Measurements from ENCODE around the gene KRTAP5-5.
"Not testable (repeated sequence)": the region's sequence is repeated elsewhere in the genome, so short reads cannot be mapped to it uniquely, and the experiment has no call there.

KRTAP5-5 gene

GRCh38 chr11:1607901-1608300 is 21.7 kb upstream of the KRTAP5-5 start:
- DNase-seq: not testable (repeated sequence)

- DNase-seq: no peak
Observed at GRCh38 chr11:1608363-1608762, 21.2 kb upstream of the KRTAP5-5 start, which contains the start of gene KRTAP5-3. KRTAP5-3 (minus strand) TSS chr11:1608463; CDS start chr11:1608385, 78 bp downstream.

- no peak for DNase-seq
Observed at GRCh38 chr11:1618231-1618630, 11.3 kb upstream of the KRTAP5-5 start.

DNA sequence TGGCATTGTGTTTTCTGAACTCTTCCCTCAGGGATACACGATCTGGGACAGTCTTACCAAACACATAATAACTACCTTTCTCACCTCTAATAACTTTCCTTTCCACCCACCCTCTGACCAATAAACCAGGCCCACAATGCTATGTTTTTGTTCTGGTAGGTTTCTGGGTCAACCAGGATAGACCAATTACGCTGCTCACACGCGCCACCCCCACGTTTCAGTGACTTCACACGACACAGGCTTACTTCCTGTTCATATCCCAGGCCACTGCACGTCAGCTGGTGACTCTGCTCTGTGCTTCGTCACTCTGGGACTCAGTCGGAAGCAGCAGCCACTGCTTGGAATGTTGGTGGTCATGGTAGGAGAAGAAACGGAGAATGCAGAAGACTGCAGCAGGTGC is 10.1 kb upstream of the KRTAP5-5 start:
- DNase-seq: no peak

GRCh38 chr11:1622086-1622485 is 7.5 kb upstream of the KRTAP5-5 start, which contains the start of gene KRTAP5-4:
KRTAP5-4 (minus strand) TSS chr11:1622138; CDS start chr11:1622093, 45 bp downstream.
- no peak for DNase-seq

- DNase-seq: no peak
Observed at GRCh38 chr11:1623716-1624115, 5.9 kb upstream of the KRTAP5-5 start.

- no peak for DNase-seq
Observed at GRCh38 chr11:1624621-1625020, 5.0 kb upstream of the KRTAP5-5 start.

DNA sequence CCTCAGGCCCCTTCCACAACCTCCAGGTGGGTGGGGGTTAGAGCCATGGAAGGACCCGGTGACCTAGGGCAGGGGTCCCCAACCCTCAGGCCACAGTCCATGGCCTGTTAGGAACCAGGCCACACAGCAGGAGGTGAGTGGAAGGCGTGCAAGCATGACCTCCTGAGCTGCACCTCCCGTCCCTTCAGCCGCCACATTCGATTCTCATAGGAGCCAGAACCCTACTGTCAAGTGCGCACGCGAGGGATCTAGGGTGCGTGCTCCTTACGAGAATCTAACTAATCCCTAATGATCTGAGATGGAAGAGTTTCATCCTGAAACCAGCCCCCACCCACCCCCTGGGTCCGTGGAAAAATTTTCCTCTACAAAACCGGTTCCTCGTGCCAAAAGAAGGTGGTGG is 4.0 kb upstream of the KRTAP5-5 start:
- DNase-seq: no peak

DNA sequence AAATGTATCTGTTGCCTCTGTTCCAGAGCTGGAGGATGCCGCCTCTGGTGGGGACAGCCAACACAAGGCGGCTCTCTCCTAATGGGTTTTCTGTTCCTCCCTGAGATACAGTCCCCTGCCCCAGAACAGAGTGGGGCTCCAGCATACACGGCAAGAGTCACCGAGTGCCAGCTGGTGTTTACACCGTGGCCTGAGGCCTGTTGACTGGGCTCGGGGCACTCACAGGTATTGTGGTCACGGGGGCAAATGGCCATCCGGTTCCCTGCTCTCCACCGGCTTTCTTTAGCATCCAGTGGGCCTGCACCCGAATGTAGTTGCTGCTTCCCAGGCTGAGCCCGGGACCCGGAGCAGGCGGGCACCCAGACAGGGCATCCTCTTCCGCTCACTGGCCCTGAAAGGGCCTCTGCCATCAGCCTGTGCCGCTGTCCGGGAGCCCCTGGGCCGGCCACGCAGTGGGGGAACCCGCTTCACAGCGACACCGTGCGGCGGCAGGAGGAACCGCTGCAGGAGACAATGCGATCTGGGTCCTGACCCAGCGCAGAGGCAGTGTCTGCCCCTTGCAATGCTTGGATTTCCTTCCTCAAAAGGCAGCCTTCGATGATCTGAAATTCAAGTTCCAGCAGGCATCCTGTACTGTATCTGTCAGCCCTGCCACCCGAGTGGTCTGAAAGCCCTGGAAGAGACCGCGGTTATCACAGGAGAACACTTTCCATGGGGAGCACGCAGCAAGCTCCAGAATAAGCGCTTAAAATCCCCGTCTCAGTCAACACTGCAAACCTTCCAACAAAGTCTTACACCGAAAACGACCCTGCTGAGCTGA is 859 bp upstream of the KRTAP5-5 start:
- DNase-seq: peak in 1 of 2 experiments; percentile 43

DNA sequence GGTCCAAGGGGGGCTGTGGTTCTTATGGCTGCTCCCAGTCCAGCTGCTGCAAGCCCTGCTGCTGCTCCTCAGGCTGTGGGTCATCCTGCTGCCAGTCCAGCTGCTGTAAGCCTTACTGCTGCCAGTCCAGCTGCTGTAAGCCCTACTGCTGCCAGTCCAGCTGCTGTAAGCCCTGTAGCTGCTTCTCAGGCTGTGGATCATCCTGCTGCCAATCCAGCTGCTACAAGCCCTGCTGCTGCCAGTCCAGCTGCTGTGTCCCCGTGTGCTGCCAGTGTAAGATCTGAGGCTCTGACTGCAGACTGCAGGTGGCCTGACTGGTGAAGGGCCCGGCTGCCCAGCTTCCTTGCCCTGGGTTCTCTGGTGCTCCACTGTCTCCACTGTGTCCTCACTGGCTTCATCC is 696 bp downstream of the KRTAP5-5 start:
- peak in 1 of 2 experiments; percentile 17 for DNase-seq

DNA sequence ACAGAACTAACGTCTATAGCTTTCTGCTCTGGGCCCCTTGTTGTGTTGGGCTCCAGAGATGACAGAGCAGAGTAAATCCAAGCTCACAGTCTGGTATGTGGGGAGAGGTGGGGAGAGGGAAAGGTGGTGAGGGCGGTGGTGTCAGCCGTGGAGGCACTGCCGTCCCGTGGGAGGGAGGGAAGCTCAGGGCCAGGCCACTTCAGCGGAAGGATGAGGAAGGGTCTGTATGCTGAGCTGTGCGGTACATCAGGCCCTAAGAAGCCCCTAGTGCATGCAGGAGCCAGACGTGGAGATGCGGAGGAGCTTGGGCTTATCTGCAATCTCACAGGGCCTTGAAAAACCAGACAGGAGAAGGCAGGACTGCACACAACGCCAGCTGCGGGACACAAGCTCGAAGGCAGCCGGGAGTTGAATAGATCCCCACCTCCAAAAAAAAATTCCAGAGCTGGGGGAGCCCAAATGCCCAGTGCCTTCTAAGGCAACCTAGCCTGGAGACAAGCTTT is 1.5 kb downstream of the KRTAP5-5 start:
- DNase-seq: no peak

GRCh38 chr11:1632053-1632714 is 2.6 kb downstream of the KRTAP5-5 start:
- no peak for DNase-seq

GRCh38 chr11:1633864-1634263 is 4.3 kb downstream of the KRTAP5-5 start:
- no peak for DNase-seq

DNA sequence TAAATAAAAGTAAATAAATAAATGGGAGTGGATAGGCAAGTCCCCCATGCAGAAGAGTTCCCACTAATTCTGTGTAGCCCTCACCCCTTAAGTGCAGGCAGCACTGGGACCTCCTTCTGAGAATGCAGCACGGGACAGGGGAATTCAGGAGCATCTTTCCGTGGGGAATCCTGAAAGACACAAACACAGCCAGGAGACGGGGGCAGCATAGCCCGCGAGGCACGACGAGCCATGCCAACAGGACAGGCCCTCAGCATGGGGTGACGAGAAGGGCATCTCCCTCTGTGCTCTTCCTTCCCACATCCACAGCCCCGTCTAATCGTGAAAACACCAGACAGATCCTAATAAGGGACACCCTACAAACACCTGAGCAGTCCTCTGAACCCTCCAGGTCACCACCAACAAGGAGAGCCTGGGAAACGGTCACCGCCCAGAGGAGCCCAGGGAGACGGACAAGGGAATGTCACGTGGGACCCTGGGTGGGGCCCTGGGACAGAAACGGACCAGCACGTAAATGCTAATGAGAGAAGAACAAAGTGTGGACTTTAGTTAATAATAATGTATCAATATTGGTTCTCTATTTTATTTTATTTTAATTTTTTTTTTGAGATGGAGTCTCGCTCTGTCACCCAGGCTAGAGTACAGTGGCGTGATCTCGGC is 6.8 kb downstream of the KRTAP5-5 start:
- no peak for DNase-seq

- DNase-seq: no peak
Observed at GRCh38 chr11:1637628-1638027, 8.1 kb downstream of the KRTAP5-5 start.

DNA sequence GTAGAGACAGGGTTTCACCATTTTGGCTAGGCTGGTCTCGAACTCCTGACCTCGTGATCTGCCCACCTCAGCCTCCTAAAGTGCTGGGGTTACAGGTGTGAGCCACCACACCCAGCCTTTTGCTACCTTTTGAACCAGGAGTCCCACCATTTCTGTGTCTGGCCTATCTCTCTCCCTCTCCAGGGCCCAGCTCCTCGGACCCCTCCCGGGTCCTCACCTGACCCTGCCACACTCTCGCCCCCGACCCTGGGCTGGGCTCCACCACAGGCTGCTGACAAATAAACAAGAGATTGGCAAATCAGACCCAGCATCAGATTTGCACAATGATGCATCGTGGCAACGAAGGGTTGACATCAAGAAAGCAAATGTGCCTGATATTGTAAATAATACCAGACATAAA is 8.8 kb downstream of the KRTAP5-5 start:
- no peak for DNase-seq

DNA sequence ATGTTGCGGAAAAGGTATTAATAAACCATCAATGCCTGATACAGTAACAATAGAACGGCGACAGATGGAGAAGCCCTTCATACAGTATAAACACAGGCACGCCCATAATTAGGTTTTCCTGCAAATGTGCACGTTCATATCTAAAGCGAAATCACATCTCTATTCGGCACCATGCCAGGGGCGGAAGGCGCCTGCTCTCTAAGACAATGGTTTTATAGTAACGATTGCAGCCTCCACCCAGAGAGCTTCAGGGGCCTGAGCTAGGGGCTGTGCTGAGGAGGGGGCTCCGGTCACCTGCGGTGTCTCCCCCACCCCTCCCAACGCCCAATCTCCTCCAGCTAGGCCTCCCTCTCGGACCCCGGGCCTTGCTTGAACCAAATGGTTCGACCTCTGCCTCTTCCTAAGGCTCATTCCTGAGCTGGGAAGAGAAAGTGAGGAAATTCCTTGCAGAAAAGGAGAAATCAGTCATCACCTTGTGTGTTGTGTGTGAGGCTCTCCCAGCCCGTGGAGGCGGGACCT is 9.6 kb downstream of the KRTAP5-5 start:
- peak; percentile 61 to 94 for DNase-seq

DNA sequence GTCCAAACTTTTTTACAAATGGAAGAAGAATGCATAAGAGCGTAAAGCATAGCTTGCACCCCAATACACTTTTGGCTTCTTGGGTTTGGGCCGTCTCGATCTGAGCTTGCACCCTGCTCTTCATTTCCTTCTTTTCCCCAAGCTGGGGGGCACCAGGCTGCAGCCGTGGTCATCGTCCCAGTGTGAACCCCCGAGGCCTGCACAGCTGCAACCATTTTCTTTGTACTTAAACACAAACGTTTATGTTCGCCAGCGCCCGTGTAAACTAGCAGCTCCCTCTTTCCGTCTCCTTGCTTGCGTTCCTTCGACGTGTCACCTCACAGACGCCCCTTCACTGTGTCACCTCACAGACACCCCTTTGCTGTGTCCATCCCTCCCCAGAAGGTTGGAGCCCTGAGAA is 10.1 kb downstream of the KRTAP5-5 start:
- no peak for DNase-seq

DNA sequence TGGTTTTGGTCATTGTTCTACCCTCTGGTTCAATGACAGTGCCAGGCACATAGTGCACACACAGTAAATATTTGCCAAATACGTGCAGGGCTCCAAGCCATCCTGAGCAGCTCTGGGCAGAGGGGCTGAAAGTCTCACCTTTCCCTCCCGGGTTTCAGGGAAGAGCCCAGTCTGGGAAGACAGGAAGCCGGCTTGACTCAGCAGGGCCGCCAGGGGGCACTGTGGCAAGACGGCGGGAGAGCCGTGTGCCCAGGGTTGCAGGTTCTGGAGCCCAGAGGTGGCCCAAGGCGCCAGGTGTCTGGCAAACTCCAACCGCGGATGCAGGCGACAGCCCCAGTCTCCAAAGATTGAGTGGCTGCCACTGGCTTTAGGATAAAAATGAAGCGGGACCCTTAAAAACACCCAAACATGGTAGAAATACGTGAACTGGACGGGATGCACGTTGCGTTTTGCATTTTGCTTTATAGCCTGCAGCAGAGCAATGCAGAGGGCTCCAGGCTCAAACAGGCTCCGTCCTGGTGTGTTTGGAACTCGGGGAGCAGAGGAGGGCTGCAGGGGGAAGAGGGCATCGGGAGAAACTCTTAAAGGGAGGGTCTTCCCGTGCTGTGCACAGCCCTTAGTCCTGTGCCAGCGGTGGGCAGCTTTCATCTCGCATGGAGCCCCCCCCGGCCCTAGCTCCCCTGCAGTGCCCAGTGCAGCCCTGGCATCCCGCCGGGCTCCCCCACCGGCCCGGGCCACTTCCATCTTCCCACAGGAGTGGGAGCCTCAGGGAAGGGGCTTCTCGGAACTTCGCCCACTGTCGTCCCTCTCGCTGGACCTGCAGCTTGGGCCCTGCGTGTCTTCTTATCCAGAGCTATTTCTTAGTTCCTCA is 10.7 kb downstream of the KRTAP5-5 start:
- DNase-seq: peak; percentile 11 to 54

DNA sequence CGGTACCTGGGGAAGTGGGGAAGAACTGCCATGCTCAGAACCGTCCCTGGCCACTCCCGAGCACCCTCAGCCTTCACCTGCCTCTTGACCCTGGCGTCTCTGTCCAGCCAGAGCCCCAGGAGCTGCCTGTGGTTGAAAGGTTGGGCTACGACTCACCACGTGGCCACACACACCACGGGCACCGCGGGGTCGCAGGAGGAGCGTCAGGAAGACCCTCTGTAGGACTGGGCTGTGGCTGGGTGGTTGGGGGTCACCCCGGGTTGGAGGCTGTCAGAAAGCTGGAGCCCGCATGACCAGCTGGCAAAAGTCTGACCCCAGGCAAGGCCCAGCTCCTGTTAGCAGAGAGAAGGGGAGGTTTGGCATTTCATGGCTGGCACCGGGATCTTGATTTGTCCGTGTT is 11.5 kb downstream of the KRTAP5-5 start:
- no peak for DNase-seq

- DNase-seq: no peak
Observed at GRCh38 chr11:1642288-1643145, 12.9 kb downstream of the KRTAP5-5 start.

Data from NCI-H524 (cell line).